Measurements from ENCODE around the gene RABGAP1L. TPM values are rescaled to one million over a fixed set of nuclear protein-coding genes. Genes with fewer than 3 reads are reported as not detected.

Gene RABGAP1L
- total and polyA plus RNA-seq, 2 donors (not counting 3 experiments of a cell fraction or from before 2014, with no cell fraction given) = 6.4 to 22.2 TPM

GRCh38 chr1:174829990-174830389 lies 670.7 kb downstream of the RABGAP1L start:
- Histone ChIP-seq H3K4me1 (ENCODE audit: control insufficient read depth, extremely low read depth, insufficient read depth, low read length) (no peaks in the 10 kb centered on the region), H3K36me3 (ENCODE audit: control insufficient read depth in 2 of 2, extremely low read depth in 1 of 2, insufficient read depth in 2 of 2, low read length in 2 of 2) (no peaks in the 10 kb centered on the region), H3K9me1 (replicated peaks; ENCODE audit: control insufficient read depth, extremely low read depth, insufficient read depth, low read length) (no peaks in the 10 kb centered on the region), H3K79me2 (ENCODE audit: control insufficient read depth, insufficient read depth, low read length) (no peaks in the 10 kb centered on the region), H3K4me2 (ENCODE audit: insufficient read depth, low read length) (no peak overlapping the region), H3K27me3 (ENCODE audit: control insufficient read depth in 2 of 2, insufficient read depth in 2 of 2, low read length in 2 of 2) (no peaks in the 10 kb centered on the region), H3K9me3 (replicated peaks; ENCODE audit: control insufficient read depth, insufficient read depth, low read length) (no peaks in the 10 kb centered on the region), H3K9ac (replicated peaks; ENCODE audit: extremely low read depth, insufficient read depth, low read length) (no peak overlapping the region), H4K20me1 (replicated peaks; ENCODE audit: control insufficient read depth, extremely low read depth, insufficient read depth, low read length) (no peaks in the 10 kb centered on the region), H3K27ac (ENCODE audit: insufficient read depth, low read depth, low read length) (no peak overlapping the region), H2AFZ (ENCODE audit: low read depth, low read length) (no peak overlapping the region), H3K4me3 (replicated peaks in 1 of 3; ENCODE audit: insufficient read depth in 1 of 3, low read depth in 1 of 3, low read length in 3 of 3) (no peak overlapping the region)
- ChIA-PET POLR2A (no interaction called here), CTCF (no interaction called here)
- no peak for FAIRE-seq
- dilution Hi-C loops (cut with MboI; ENCODE audit: extremely low pct_ligation_motif_present, low sequenced_read_pairs) = no loop called here
- intact Hi-C loops (cut with micrococcal nuclease) = no loop called here
- TF ChIP-seq JUN (IDR thresholded peaks at IDR 0.05; ENCODE audit: borderline replicate concordance, insufficient read depth, insufficient read length, low read depth) = no peak
- no peak for TF ChIP-seq EZH2 (IDR thresholded peaks at IDR 0.05; ENCODE audit: borderline replicate concordance, low read depth, low read length, severe bottlenecking)
- no peak for TF ChIP-seq POLR2AphosphoS5 (IDR thresholded peaks at IDR 0.05; ENCODE audit: insufficient read depth, low read depth, low read length)
- no peak for TF ChIP-seq POLR2A (IDR thresholded peaks at IDR 0.05; ENCODE audit: low read depth, low read length)
- no peak for TF ChIP-seq MYC (IDR thresholded peaks at IDR 0.05; ENCODE audit: low read depth, low read length)
- TF ChIP-seq GATA2 (IDR thresholded peaks at IDR 0.05; ENCODE audit: insufficient read depth, insufficient read length, low read depth, low read length) = no peak
- TF ChIP-seq MAX (IDR thresholded peaks at IDR 0.05; ENCODE audit: insufficient read depth, insufficient read length) = no peak
- no peak for TF ChIP-seq CTCF (IDR thresholded peaks at IDR 0.05; ENCODE audit: extremely low read depth in 1 of 2, insufficient read depth in 1 of 2, low read depth in 1 of 2, low read length in 2 of 2)
- no peak for TF ChIP-seq FOS (IDR thresholded peaks at IDR 0.05; ENCODE audit: borderline replicate concordance, insufficient read depth, low read length)
- DNase-seq (ENCODE audit: low read depth, low spot score) = no peak
- no TSS peak for BruUV-seq (replicated peaks)

Data from endothelial cell of umbilical vein (primary cell).